Cardiac septum (tissue), 1 donor: ENCODE results near the gene LINC00632. TPM values are rescaled to one million over a fixed set of nuclear protein-coding genes. Genes with fewer than 3 reads are reported as not detected.
"Not testable (repeated sequence)": the region's sequence is repeated elsewhere in the genome, so short reads cannot be mapped to it uniquely, and the experiment has no call there.

Experiments used
- DNase-seq: peaks from one replicate; pipeline ENCODE4 v3.0.0-alpha.2; 2020; ENCODE audit warnings: low spot score
- intact Hi-C: fragments of 100-400 bp; cut with DNase I; formaldehyde crosslinking; loops from one replicate; pipeline ENCODE4 v1.14.0; 2022
- long read RNA-seq: library from polyadenylated mRNA; unstranded; transcript quantifications from one replicate; pipeline ENCODE4 v2.0.0, GENCODE V29; 2021
- total RNA-seq: library from RNA; stranded (reverse); fragmentation: NEBNext Ultra II Directional; extraction: Animal tissue kit (Norgen Biotek cat#: 25700); gene quantifications from one replicate; pipeline ENCODE4 v1.2.1, GENCODE V29; 2021
- donor health status: DM: no; HTN: no; CAD: no.

Gene LINC00632
- total RNA-seq = 191 TPM
- long read RNA-seq, partial matches to known transcripts = 0 of 2 reads
- long read RNA-seq, other reads (novel, unspliced or antisense) = 0 of 2 reads

DNA sequence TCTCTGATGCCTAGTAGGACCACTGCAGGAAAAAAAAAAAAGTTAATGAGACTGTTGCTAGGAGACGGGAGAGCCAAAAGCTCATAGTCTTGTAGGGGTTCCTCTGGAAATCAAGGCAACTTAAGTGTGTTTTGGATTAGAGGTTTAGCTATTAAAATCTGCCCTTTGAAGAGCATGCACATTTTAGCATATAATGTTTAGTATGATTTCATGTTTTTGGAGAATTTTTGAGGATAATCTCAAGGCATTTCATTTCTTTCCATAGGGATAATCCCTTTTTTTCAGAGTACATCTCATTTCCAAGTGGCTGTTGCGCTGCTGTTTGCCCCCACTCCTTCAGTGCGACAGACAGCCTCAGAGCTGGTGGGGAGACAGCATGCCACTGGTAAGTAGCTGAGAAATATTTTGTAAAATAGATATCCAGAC lies at the start of gene LINC00632:
LINC00632 (plus strand) TSS at position 339 of the 426 bp plus-strand sequence.
- intact Hi-C loops = no loop called here
- DNase-seq = peak; percentile 41

DNA sequence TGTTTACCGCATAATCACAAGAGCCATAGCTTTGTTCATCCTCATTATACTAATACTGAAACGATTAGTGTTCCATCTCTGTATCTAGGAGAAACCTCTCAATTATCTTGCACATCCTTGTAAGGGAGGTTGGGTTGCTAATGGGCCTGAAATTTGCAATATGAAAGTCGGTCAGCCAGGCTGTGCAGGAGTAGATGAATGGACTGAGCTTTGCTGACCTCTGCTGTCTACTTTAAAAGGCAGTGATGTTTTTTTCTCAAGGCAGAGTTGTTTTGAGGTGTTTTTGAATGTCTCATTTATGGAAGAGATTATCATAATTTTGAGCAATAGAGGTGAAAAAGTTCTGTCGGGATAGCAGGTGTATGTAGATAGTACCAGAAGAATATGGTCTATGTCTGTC lies 47.9 kb upstream of the LINC00632 start:
- no peak for DNase-seq
- intact Hi-C loops = loop anchor here (10.0 kb wide), 1 partner anchor 607 kb away; no protein-coding TSS in a partner anchor

DNA sequence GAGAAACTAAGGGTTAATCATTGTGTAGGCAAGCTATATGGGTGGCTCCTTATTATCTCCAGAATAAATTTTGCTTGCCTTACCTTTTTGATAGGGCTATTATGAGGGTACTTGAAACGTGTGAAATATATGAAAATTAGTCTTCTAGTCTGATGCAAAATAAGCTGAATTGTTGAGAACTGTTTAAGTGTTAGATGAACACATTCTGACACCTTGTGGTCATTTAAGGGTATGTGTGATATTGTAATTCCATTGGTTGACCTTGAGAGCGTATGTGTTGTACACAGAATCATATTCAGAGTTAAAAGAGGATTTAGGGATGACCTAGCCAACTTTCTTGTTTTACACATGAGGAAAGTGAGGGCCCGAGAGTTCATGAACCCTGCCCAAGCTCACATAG lies 44.6 kb upstream of the LINC00632 start:
- intact Hi-C loops = loop anchor here (10.0 kb wide), 1 partner anchor 610 kb away; no protein-coding TSS in a partner anchor
- no peak for DNase-seq

DNA sequence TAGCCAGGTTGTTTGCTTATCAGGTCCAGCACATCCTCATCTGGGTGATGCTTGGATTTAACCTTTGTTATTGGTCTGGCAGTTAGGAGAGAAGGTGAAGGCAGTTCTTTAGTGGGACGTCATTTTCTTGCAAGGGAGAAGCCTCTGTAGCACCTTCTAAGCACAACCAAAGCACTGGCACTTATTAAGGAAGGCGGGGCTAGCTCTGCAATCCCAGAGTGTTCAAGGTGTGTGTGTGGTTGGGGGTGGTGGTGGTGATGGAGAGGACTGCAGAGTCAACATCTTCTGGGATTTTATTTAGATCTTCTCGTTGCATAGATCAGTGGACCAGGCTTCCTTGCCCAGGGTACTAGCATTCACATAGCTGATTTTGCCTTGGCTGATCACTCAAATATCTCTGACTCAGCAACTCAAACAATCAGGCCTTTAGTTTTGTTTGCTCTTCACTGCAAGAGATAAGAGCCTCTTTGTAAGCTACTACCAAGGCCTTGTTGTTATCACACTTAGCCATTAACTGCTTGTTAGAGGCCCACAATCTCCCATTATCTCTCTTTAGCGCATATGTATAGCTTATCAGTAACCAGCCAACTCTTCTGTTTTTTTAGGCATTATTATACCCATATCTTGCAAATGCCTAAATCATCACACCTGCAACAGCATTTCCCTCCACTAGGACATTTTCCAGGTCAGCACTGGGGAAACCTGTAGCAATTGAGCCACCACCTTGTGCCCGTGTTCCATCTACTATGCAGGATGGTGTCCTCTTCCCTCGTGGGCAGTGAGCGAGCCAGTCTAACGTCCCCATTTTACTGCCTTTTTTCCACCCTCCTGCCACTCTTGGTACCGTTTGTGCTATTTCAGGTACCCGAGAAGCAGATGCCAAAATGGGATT lies 36.5 kb upstream of the LINC00632 start:
- DNase-seq = no peak
- intact Hi-C loops = no loop called here

DNA sequence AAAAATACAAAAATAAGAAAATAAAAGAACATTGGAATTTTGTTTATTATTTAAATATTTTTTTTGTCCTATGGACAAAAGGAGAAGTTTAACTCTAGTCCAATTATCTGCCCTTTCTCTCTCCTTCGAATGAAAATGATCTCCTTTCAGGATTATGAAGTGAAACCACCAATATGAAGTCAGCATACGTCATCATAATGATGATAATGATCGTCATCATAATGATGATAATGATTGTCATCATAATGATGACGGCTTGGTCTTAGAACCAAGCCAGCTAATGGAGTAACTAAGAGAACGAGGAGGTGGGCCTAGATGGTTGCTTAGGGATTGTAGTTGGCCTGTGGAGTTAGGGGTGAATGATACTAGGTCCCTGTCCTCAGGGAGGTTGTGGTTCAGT lies 21.9 kb upstream of the LINC00632 start:
- intact Hi-C loops = no loop called here
- no peak for DNase-seq

DNA sequence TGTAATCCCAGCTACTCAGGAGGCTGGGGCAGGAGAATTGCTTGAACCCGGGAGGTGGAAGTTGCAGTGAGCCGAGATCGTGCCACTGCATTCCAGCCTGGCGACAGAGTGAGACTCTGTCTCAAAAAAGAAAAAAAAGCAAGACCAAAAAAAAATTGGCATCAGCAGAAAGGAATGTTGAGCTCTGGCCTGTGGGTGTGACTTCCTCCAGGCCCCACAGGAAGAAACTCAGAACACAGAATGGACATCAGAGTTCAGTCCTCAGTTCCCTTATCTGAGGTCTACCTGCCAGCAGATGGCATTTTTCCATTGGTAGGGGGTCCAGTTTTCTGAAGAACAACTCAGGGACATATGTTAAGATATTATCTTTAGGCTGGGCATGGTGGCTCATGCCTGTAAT lies 18.0 kb upstream of the LINC00632 start:
- DNase-seq, intact Hi-C loops: not testable (repeated sequence)

DNA sequence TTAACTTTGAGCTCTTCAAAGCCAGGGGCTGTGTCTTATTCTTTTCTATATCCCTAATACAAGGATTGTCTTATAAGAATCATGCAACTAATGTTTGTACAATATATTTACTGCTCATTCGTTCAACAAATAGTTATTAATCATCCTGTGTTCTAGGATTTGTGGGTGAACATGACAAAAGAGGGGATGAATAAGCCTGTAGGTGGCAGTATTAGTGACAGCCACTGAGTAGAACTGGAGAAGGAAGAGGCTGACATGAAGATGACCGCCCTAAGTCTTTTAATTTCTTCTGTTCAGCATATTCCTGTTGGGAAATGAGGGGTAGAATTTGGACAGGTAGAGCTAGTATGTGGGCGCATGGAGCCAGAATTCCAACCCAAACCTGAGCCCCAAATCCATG lies 11.9 kb upstream of the LINC00632 start:
- intact Hi-C loops = no loop called here
- DNase-seq = no peak

DNA sequence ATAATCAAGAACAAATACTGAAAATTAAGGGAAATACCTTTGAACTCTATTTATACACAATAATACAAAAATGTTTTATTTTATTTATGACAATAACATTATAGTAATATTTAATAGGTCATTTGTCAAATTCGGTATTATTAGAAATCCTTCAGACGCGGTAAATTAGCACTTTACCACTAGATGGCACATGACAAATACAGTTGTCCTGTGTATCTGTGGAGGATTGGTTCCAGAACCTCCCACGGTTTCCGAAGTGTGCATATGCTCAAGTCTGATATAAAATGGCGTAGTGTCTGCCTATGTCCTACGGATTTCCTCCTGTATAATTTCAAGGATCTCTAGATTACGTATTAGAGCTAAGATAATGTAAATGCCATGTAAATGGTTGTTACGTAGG lies 8.1 kb upstream of the LINC00632 start:
- intact Hi-C loops = no loop called here
- DNase-seq = no peak

DNA sequence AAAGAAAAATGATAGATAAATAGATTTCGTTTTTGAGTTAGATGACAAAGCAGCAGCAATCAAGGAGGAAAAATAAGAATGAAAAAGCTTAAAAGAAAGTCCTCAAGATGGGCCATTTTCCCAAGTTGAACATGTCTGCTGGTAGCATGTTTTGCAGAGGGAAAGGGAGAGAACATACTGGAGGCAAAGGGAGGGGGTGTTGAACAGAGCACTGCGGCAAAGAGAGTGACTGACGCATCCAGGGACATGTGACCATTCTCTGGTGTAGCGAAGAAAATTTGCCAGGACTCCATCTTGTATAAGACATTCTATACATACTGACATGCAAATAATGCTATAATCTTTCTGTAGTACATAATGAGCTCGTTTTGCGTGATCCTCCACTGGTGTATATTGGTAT lies 1.2 kb downstream of the LINC00632 start:
- intact Hi-C loops = no loop called here
- DNase-seq = no peak

DNA sequence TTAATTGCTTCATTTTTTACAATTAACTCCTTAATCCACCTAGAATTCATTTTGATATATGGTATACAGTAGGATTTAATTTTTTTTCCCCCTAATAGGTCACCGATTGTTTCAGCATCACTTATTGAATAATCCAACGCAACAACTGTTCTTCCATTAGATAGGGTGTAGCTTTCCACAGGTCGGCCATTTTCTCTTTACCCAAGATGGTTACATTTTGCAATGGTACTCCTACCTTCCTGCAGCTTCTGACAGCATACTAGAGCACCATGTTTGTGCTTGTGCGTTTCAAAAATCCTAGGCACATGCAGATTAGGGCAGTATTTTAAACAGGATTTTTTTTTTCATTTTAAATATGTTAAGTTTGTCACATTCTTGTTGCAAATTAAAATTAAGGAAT lies 2.3 kb downstream of the LINC00632 start:
- intact Hi-C loops = no loop called here
- DNase-seq = no peak

DNA sequence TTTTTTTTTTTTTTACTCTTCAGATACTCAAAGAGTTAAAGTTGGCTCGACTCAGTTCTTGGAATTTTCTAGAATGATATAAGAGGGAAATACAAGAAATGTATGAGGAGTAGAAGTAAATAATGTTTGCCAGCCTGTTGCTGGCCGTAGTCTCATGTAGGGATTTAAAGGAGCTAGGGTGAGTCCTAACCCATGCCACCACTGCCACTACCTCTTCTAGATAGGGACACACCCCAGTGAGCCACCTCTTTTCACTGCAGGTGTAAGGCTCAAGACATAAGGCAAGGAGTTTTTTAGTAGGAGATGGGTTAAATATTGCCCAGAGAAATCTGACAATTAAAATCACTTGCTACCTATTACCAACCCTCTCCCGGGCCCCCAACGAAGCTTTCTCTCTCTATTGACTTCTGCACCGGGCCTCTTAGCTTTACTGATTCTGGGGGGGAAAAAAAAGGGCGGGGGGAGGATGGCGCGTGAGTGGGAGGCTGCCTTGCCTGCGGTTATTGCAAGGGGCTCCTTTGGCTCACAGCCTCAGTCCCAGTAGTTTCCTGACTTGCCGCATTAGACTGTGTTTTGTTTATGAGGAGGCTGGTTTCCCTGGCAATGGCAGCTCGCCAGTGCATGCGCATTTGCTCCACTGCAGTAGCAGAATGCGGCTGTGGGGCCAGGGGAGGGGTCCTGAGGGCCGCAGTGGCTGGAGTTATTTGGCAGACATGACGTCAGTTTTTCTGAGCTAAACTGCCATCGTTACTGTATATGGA lies 3.0 kb downstream of the LINC00632 start:
- DNase-seq = peak; percentile 72
- intact Hi-C loops = no loop called here

DNA sequence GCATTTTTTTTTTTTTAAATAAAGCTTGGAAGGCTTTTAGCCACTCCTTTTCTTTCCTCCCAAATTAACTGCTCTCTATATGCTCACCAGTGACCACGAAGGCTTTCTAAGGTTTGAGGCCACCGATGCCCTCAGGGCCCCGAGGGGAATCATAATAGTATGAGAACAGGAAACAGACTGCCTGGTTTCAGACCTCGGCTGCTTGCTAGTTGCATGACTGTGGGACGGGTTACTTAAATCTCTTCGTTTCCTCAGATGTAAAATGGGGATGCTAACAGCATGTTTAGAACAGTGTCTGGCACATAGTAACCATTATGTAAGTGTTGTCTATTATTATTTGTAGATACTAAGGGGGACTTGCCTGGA lies 3.6 kb downstream of the LINC00632 start:
- intact Hi-C loops = no loop called here
- no peak for DNase-seq

DNA sequence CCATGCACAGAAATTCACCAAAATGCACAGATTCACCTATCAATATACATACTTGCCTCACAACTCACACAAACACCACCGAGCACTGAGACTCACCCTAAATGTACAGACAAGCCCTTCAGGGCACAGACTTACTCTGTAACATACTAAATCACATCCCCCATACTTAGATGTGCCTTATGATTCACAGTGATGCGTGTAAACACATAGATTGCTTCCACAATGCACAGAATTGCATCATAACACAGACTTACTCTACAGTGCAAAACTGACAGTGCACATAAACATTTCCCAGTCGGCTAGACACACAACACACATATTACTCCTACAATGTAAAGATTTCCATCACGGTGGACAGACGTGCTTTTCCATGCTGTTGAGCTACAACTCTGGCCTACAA lies 6.2 kb downstream of the LINC00632 start:
- no peak for DNase-seq
- intact Hi-C loops = no loop called here

DNA sequence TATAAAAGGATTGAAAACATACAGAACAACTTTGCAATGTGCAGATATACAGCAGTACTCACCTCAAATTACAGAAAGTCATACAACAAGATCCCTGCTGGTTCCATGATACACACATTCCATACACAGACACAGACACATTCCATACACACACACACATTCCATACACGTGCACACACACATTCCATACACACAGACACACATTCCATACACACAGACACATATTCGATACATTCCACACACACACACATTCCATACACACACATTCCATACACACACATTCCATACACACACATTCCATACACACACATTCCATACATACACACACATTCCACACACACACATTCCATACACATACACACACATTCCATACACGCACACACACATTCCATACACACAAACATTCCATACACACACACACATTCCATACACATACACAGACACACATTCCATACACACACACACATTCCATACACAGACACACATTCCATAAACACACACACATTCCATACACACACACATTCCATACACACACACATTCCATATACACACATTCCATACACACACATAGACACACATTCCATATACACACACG lies 13.7 kb downstream of the LINC00632 start:
- intact Hi-C loops = no loop called here
- DNase-seq = no peak

DNA sequence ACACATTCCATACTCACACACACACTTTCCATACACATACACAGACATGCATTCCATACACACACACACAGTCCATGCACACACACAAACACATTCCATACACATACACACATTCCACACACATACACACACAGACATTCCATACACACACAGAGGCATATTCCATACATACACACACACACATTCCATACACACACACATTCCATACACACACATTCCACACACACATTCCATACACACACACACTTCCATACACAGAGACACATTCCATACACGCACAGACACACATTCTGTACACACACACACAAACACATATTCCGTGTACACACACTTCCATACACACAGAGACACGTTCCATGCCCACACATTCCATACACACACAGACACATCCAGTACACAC lies 14.8 kb downstream of the LINC00632 start:
- intact Hi-C loops = no loop called here
- DNase-seq = no peak

DNA sequence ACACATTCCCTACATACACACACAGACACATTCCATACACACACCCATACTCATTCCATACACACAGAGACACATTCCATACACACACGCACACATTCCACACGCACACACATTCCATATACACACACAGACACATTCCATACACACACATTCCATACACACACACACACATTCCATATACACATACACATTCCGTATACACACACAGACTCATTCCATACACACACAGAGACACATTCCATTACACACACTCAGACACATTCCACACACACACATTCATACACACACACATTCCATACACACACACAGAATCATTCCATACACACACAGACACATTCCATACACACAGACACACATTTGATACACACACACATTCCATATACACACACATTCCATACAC lies 15.2 kb downstream of the LINC00632 start:
- intact Hi-C loops = no loop called here
- no peak for DNase-seq

DNA sequence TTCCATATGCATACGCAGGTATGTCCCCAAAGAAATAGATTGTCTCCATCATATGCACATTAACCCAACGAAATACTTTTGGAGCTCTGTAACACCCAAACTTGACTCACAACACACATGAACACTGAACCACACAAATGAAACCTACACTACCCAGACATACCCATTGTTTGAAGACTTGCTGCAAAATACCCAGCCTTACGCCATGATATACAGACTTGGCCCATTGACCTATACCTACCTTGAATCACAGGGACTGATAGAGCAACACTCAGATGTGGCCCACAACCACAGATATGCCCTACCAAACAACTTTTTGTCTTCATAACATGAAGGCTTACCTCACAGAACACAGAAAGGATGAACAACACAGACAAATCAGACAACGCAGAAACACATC lies 15.9 kb downstream of the LINC00632 start:
- DNase-seq = no peak
- intact Hi-C loops = no loop called here

DNA sequence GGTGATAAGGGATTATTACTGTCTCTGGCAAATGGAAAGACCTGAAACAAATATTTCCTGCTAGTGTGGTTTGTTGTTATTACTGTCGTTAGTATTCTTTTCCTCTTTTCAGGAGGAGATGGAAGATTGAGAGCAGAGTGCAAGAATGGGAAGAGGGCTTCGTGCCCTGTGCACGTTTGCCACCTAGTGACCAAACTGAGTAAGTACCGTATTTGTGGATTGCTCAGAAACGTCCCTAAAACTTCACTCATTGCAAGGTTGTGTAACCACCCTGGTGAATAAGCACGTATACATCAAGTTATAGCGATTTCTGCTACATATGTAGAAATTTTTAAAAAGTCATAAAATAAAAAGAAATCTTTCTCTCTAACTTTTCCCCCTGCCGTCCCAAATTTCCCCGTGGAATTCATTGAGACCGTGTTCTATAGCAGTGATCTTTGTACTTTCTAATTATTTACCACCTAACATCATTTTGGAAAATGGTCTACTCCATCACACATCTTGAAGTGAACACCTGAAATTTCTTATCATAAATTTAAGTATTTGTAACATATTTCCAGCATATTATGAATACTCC lies 24.3 kb downstream of the LINC00632 start:
- intact Hi-C loops = no loop called here
- DNase-seq = no peak

DNA sequence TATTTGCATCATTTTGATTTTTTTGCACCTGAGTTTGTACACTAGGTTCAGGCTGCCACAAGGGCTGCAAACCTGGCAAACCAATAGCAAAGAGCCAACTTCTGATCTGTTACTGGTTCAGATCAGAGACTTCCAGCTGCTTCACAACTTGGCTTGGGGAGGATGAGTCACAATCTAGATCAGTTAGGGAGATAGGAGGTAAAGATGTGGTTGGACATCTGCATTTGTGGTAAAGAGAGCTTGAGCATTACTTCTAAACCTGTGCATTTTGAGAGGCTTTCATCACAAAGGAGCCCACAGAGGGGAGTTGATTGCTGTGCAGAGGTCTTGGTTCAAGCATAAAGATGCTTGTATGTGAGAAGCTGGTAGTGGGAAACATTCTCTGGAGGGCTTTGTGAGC lies 34.5 kb downstream of the LINC00632 start:
- intact Hi-C loops = no loop called here
- DNase-seq = no peak

DNA sequence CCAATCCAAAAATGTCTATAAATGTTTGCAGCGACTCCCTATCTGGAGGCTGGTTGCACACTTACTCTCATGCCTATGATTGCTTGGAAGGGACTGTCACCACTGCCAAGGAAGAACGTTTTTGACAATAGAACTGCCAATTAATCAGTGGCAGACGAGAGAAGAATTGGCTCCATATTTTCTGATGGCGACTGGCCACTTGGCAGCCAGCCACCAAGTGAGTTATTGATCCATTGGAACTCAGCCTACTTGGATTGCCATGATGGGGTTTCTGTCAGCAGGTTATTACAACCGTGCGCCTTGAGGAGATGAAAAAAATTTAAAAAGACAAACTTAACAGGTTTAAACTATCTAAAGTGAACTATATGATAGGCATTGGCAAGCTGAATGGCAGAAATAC lies 47.4 kb downstream of the LINC00632 start:
- intact Hi-C loops = no loop called here
- DNase-seq = no peak
